ENCODE measurements around the gene RUSF1. TPM values are rescaled to one million over a fixed set of nuclear protein-coding genes. Genes with fewer than 3 reads are reported as not detected.
"Not testable (repeated sequence)": the region's sequence is repeated elsewhere in the genome, so short reads cannot be mapped to it uniquely, and the experiment has no call there.

Gene RUSF1
- total RNA-seq (10 to 100 TPM; 58.2 to 67.4 TPM), polyA plus RNA-seq (ENCODE audit: insufficient read length in 6 of 6) (10 to 100 TPM; 68.2 to 87.2 (median 82.1) TPM)
- long read RNA-seq, donor 1, transcript C16orf58-201 (13 exons, 2,793 nt) = major isoform, 10 of 24 reads
- long read RNA-seq, donor 1, transcript C16orf58-210 (4 exons, 2,422 nt) = minor isoform, 7 of 24 reads
- long read RNA-seq, donor 1, partial matches to known transcripts = 5 of 24 reads
- long read RNA-seq, donor 1, other reads (novel, unspliced or antisense) = 0 of 24 reads
- long read RNA-seq, donor 2, transcript C16orf58-201 (13 exons, 2,793 nt) = major isoform, 7 of 17 reads
- long read RNA-seq, donor 2, transcript C16orf58-210 (4 exons, 2,422 nt) = major isoform, 7 of 17 reads
- long read RNA-seq, donor 2, partial matches to known transcripts = 0 of 17 reads
- long read RNA-seq, donor 2, other reads (novel, unspliced or antisense) = 0 of 17 reads
- long read RNA-seq, donor 3, transcript C16orf58-201 (13 exons, 2,793 nt) = major isoform, 7 of 10 reads
- long read RNA-seq, donor 3, partial matches to known transcripts = 0 of 10 reads
- long read RNA-seq, donor 3, other reads (novel, unspliced or antisense) = 0 of 10 reads
- long read RNA-seq, donor 4, partial matches to known transcripts = 1 of 12 reads
- long read RNA-seq, donor 4, other reads (novel, unspliced or antisense) = 7 of 12 reads
- long read RNA-seq, donor 5, transcript C16orf58-201 (13 exons, 2,793 nt) = major isoform, 10 of 22 reads
- long read RNA-seq, donor 5, partial matches to known transcripts = 5 of 22 reads
- long read RNA-seq, donor 5, other reads (novel, unspliced or antisense) = 0 of 22 reads
- long read RNA-seq, donor 6, transcript C16orf58-201 (13 exons, 2,793 nt) = major isoform, 7 of 11 reads
- long read RNA-seq, donor 6, partial matches to known transcripts = 0 of 11 reads
- long read RNA-seq, donor 6, other reads (novel, unspliced or antisense) = 0 of 11 reads
- long read RNA-seq, donor 7, partial matches to known transcripts = 5 of 8 reads
- long read RNA-seq, donor 7, other reads (novel, unspliced or antisense) = 0 of 8 reads
- long read RNA-seq, donor 8, transcript C16orf58-210 (4 exons, 2,422 nt) = major isoform, 7 of 22 reads
- long read RNA-seq, donor 8, partial matches to known transcripts = 8 of 22 reads
- long read RNA-seq, donor 8, other reads (novel, unspliced or antisense) = 0 of 22 reads
- long read RNA-seq, donor 9 = 0 reads
- long read RNA-seq, donor 10, partial matches to known transcripts = 2 of 10 reads
- long read RNA-seq, donor 10, other reads (novel, unspliced or antisense) = 6 of 10 reads
- long read RNA-seq, donor 11 = 0 reads
- long read RNA-seq, donor 12, partial matches to known transcripts = 0 of 6 reads
- long read RNA-seq, donor 12, other reads (novel, unspliced or antisense) = 0 of 6 reads

GRCh38 chr16:31507929-31508705 lies at the start of gene RUSF1:
TSS of gene RUSF1 (minus strand) at chr16:31508391. CDS start at chr16:31508373, 18 bp downstream.
- intact Hi-C loops (cut with DNase I) = no loop called here
- TF ChIP-seq, protein P1, sequence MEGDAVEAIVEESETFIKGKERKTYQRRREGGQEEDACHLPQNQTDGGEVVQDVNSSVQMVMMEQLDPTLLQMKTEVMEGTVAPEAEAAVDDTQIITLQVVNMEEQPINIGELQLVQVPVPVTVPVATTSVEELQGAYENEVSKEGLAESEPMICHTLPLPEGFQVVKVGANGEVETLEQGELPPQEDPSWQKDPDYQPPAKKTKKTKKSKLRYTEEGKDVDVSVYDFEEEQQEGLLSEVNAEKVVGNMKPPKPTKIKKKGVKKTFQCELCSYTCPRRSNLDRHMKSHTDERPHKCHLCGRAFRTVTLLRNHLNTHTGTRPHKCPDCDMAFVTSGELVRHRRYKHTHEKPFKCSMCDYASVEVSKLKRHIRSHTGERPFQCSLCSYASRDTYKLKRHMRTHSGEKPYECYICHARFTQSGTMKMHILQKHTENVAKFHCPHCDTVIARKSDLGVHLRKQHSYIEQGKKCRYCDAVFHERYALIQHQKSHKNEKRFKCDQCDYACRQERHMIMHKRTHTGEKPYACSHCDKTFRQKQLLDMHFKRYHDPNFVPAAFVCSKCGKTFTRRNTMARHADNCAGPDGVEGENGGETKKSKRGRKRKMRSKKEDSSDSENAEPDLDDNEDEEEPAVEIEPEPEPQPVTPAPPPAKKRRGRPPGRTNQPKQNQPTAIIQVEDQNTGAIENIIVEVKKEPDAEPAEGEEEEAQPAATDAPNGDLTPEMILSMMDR (IDR thresholded peaks at IDR 0.05) = no peak
- no peaks in the 10 kb centered on the region for H3K9me3 ChIP-seq
- peaks cover 12 to 47% of the 10 kb centered on the region in 2 donors for H3K4me1 ChIP-seq
- DNase-seq = peak; percentile 89 to 98 (median 94)
- ATAC-seq = peak; percentile 87
- no peaks in the 10 kb centered on the region for H3K27me3 ChIP-seq
- H3K36me3 ChIP-seq = peaks cover 0 to 8% of the 10 kb centered on the region in 2 donors
- peak within 1 kb of the TSS; percentile 92 to 94 for H3K27ac ChIP-seq
- peak within 1 kb of the TSS; percentile 62 to 94 for H3K4me3 ChIP-seq

DNA sequence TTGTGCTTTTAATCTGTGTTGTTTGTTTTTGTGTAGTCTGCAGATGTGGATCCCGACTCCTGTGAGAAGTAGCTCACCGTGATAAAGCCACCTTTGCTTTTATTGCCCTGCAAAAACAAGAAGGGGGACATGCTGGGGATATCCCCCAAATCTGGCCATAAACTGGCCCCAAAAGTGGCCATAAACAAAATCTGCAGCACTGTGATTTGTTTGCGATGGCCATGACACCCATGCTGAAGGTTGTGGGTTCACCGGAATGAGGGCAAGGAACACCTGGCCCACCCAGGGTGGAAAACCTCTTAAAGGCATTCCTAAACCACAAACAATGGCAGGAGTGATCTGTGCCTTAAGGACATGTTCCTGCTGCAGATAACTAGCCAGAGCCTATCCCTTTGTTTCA lies 34.6 kb upstream of the RUSF1 start:
- no peak for DNase-seq
- H3K27me3 ChIP-seq = peaks cover 0 to 19% of the 10 kb centered on the region in 2 donors
- TF ChIP-seq, protein P1 (IDR thresholded peaks at IDR 0.05) = no peak
- intact Hi-C loops (cut with DNase I) = no loop called here
- no peak overlapping the region for H3K4me3 ChIP-seq
- no peak overlapping the region for H3K27ac ChIP-seq
- peaks cover 0 to 2% of the 10 kb centered on the region in 2 donors for H3K4me1 ChIP-seq
- no peak for ATAC-seq
- H3K9me3 ChIP-seq = peaks cover 0 to 14% of the 10 kb centered on the region in 2 donors
- no peaks in the 10 kb centered on the region for H3K36me3 ChIP-seq

- Histone ChIP-seq H3K9me3 (peaks cover 0 to 14% of the 10 kb centered on the region in 2 donors), H3K27me3 (peaks cover 4 to 49% of the 10 kb centered on the region in 2 donors)
- H3K4me3 ChIP-seq; ATAC-seq; H3K36me3 ChIP-seq; DNase-seq; intact Hi-C loops (cut with DNase I); H3K27ac ChIP-seq; H3K4me1 ChIP-seq: not testable (repeated sequence)
These were observed 31.6 kb upstream of the RUSF1 start for GRCh38 chr16:31539762-31540161.

DNA sequence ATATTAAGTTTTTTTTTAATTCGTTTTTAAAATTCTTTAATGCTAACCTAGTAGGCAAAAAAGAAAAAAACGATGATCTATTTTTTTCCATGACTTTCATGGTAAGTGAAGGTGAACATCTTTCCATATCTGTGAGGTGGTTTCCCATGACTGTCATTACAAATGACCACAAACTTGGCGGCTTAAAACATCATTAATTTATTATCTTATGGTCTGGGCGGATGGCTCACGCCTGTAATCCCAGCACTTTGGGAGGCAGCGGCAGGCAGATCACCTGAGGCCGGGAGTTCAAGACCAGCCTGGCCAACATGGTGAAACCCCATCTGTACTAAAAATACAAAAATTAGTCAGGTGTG lies 30.0 kb upstream of the RUSF1 start:
- ATAC-seq; DNase-seq; intact Hi-C loops (cut with DNase I); H3K36me3 ChIP-seq; H3K27ac ChIP-seq; H3K4me1 ChIP-seq; H3K4me3 ChIP-seq: not testable (repeated sequence)
- H3K9me3 ChIP-seq = peaks cover 0 to 12% of the 10 kb centered on the region in 2 donors
- H3K27me3 ChIP-seq = peaks cover 4 to 61% of the 10 kb centered on the region in 2 donors

DNA sequence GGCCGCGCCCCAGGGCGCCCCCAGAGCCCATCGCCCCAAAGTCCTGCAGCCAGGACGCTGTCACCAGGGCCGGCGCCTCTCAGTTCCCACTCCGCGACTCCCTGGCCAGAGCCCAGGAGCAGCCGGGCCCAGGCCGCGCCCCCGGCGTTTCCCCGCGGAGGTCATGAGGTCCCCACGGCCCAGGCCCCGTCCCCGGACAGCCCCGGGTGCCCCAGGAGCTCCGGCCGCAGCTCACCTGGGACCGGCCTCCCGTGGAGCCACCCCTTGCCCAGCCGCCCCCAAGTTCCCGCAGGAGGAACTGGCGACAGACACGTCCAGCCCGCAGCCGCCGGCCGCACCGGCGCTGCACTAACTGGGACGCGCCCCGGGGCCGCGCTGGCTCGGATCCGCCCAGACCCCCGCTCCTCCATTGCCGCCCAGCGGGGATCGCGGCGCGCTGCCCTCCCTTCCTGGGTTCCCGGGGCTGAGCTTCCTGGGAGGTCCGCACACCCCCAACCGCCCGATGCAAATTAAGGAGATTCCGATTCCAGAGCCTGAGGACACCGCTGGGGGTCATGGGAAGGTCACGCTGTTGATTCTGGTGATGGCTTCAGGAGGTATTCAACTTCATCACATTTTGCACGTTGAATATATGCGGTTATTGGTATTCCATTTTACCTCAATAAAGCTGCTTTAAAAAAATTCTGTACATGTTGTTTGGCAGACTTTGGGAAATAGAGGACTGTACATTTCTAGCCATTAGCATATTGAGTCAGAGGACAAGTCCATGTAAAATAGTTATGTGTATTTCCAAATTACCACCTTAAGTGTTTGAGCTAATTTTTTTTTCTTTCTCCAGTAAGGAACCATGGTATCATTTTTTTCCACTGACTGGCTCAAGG lies 29.4 kb upstream of the RUSF1 start:
- no peaks in the 10 kb centered on the region for H3K36me3 ChIP-seq
- peaks cover 0 to 6% of the 10 kb centered on the region in 2 donors for H3K9me3 ChIP-seq
- TF ChIP-seq, protein P1 (IDR thresholded peaks at IDR 0.05) = no peak
- peaks cover 0 to 9% of the 10 kb centered on the region in 2 donors for H3K4me1 ChIP-seq
- intact Hi-C loops (cut with DNase I) = no loop called here
- DNase-seq (peak in 3 of 4 donors; percentile 22 to 84 (median 45)), ATAC-seq (peak; percentile 85)
- H3K27me3 ChIP-seq = peaks cover 4 to 62% of the 10 kb centered on the region in 2 donors
- H3K27ac ChIP-seq = no peak overlapping the region
- H3K4me3 ChIP-seq = peak overlapping the region; percentile 28 to 40
